GM12872 (cell line): Measurements from ENCODE around the gene SOX18.

Experiments
- TF ChIP-seq, protein P1 (sequence below): IDR thresholded peaks from 3 replicates; pipeline ENCODE4 v1.5.1; 2011; ENCODE audit warnings: low read depth, mild to moderate bottlenecking, low read length, moderate library complexity; ENCODE audit not compliant: insufficient read depth

SOX18 gene

DNA sequence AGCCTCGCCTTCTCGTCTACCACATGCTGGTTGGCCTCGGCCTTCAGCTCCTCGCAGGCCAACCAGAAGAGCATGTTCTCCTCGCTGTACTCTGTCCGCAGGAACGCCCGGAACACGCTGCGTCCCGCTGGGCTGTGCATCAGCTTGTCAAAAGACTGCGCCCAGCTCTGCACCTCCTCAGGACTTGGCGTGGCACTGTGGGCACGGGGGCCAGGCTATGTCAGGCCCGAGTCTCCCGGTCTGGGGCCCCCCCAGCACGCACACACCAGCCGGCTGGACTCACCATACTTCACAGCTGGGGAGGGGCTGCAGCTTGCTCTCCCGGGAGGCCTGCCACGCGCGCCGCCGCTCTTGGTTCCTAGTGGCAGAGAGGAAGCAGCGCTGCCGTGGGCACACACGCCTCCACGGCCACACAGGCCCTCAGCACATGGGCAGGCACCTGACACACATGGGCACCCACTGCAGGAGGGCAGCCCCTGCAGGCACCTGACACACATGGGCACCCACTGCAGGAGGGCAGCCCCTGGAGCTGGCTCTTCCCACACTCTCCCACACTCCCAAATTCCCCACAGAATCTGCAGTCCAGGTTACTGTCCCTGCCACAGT, 24.8 kb upstream of the SOX18 start:
- TF ChIP-seq, protein P1, sequence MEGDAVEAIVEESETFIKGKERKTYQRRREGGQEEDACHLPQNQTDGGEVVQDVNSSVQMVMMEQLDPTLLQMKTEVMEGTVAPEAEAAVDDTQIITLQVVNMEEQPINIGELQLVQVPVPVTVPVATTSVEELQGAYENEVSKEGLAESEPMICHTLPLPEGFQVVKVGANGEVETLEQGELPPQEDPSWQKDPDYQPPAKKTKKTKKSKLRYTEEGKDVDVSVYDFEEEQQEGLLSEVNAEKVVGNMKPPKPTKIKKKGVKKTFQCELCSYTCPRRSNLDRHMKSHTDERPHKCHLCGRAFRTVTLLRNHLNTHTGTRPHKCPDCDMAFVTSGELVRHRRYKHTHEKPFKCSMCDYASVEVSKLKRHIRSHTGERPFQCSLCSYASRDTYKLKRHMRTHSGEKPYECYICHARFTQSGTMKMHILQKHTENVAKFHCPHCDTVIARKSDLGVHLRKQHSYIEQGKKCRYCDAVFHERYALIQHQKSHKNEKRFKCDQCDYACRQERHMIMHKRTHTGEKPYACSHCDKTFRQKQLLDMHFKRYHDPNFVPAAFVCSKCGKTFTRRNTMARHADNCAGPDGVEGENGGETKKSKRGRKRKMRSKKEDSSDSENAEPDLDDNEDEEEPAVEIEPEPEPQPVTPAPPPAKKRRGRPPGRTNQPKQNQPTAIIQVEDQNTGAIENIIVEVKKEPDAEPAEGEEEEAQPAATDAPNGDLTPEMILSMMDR: no peak

DNA sequence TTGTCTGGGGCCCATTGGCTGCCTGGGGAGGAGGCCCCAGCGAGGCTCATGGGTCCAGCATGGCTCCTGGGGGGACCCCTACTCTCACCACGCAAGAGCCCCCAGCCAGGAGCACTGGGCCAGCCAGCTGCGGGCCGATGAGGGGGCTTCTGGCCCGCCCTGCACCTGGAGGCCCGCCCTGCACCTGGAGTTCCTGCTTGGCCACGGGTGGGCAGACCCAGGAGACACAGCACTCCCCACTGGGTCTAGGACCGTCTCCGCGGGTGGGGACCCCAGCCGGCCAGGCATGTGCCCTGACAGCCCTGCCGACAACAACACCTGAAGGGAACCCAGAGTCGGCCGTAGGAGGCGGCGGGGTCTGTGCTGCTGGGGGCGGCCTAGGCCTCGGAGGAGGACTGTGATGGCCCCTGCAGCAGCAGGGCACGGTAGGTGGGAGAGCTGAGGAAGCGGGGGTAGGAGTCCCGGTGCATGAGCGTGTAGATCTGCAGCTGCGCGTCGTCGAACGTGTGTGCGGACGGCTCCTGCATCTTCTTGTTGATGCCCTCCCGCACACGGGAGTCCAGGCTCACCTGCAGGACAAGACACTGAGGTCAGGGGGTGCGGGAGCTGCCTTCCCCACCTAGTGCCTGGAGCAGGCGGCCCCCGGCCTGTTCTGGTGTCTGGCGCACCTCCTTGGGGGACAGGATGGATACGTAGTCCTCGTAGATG, 24.2 kb upstream of the SOX18 start:
- TF ChIP-seq, protein P1: no peak

DNA sequence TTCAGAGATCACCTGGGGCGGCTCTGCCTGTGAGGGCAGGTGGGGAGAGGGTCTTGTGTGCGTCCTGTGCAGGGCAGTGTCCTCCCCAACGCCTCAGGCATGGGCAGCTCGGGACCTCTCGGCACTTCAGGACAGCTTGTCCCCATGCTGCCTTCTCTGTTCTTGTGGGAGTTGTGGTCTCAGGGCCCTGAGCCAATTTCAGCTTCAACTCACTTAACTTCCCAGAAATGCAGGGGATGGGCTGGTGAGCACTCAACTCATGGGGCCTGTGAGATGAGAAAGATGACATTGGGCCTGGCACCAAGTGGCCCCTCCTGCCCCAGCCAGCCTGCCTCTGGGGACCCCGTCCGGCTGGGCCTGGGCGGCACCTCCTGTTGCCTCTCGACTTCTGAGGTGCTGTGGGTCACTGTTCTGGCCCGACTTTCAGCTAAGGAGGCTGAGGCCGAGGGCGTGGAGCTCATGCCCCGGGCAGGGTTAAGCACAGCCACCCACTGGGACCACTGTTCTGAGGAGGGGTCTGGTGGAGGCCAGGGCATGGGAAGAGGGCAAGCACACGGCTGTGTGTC, 23.1 kb upstream of the SOX18 start:
- TF ChIP-seq, protein P1: no peak

DNA sequence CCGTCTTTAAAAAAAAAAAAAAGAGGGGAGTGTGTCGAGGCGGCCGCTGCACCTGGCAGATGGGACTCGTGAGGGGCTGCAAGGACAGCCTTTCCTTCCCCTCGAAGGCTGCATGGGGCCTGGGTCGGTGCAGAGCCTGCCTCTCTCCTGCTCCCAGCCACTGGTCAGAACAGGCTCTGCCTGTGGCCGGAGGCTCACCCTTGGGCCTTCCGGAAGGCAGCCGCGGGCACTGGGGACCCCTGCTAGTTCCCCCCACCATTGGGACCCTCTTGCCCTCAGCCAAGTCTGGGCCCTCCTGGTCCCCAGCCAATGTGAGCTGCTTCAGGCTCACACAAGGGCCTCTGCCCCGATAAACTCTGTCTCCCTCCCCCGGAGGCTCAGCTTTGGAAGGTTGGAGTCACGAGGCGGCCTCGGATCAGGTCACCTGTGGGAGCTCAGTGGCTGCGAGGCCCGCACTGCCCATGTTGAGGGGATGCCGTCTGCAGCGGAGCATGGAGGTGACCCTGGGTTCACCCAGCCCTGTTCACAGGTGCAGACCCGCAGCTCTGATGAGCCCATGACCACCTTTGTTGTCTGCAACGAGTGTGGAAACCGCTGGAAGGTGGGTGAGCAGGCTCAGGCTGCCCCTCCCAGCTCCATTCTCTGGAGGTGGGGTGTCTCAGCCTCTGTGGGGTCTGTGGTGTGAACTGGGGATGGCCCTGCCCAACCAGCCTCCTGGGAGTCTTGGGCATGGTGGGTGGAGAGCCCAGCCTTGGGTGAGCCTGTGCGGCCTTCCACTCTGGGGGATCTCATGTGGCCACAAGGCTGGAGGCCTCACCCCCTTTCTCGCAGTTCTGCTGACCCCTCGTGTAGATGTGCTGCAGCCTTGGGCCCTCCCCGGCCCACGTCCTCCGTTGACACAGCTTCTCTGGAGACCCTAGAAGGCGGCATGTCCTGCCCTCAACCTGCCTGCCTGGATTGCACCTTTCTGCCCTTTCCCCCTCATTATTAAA, 22.2 kb upstream of the SOX18 start:
- TF ChIP-seq, protein P1: no peak

DNA sequence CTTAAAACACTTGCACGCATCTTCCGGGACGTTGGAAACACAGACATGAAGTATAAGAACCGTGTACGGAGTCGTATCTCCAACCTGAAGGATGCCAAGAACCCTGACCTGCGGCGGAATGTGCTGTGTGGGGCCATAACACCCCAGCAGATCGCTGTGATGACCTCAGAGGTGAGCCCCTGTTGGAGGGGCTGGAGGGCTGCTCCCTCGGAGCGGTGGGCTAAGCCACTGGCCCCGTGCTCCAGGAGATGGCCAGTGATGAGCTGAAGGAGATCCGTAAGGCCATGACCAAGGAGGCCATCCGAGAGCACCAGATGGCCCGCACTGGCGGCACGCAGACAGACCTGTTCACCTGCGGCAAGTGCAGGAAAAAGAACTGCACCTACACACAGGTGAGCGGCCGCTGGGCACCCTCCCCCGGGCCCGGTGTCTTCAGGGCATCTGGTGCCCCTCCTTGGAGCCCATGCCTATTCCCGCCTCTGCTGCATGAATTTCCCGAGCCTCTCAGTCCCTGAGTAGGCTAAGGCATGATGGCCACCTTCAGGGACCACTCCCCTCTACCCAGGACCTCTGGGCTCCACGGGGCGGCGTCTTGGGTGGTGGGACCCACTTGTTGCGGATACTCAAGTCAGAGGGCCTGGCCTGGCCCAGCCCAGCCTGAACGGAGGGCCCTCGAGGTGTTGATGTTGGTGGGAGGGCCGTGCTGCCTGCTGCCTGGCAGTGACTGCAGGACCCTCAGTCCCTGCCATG, 21.0 kb upstream of the SOX18 start:
- TF ChIP-seq, protein P1: no peak

DNA sequence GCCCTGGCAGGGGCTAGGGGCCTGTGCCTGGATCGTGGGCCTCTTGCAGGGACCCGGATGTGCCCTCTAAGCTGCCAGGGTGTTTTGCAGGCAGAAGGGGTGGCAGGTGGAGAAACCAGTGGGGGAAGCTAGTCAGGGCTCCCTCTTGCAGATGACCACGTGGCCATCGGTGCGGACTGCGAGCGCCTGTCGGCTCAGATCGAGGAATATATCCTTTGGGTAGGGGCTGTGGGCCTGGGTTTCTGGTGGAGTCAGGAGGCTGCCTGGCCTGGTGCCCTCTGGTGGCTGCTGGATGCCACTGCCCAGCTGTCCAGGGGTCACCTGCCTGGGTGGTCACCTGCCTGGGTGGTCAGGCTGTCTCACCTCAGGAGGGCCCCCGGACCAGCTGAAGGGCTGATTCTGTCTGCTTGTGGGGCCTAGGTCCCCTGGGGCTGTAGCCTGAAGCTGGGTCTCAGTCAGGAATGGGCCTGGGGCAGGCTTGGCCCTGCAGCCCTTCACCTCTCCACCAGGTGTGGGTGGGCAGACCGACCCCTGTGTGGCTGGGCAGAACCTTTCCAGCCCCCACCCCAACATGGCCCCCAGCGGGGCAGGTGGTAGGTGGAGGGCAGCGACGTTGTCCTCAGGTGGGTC, 20.3 kb upstream of the SOX18 start:
- TF ChIP-seq, protein P1: peak; percentile 90
